Panc1 (cell line): ENCODE measurements around the gene TRPM6.

ENCODE experiments used
- CTCF ChIP-seq: fragments of 450-650 bp; IDR thresholded peaks from 2 replicates; pipeline ENCODE4 v1.5.1; 2017; ENCODE audit warnings: mild to moderate bottlenecking
- TCF7L2 ChIP-seq: IDR thresholded peaks from 2 replicates; pipeline ENCODE4 v1.6.1; 2011; ENCODE audit warnings: mild to moderate bottlenecking, low read depth, low read length, inconsistent platforms

GRCh38 chr9:74771672-74772071 lies 116.0 kb downstream of the TRPM6 start:
- TF ChIP-seq CTCF (no peak), TCF7L2 (no peak)
